HL-60 (cell line): ENCODE data around the gene DAPL1.

Experiments used
- DNase-seq, 2 experiments: peaks; one replicate each; pipeline ENCODE4 v3.0.0-alpha.2; 2010 to 2020; ENCODE audit warnings: low read depth in 1 of 2, low spot score in 1 of 2
- H3K27ac ChIP-seq: fragments of 250-450 bp; sonication (Bioruptor Pico); replicated peaks from 2 replicates; pipeline ENCODE4 v1.5.1; 2020; ENCODE audit warnings: mild to moderate bottlenecking, moderate library complexity
- H3K27me3 ChIP-seq: fragments of 250-450 bp; sonication (Bioruptor Pico); 2 replicates; pipeline ENCODE4 v1.5.1; 2021; ENCODE audit warnings: mild to moderate bottlenecking, moderate library complexity; ENCODE audit not compliant: insufficient read depth, poor library complexity, severe bottlenecking
- H3K4me3 ChIP-seq: replicated peaks from 2 replicates; pipeline ENCODE4 v1.5.1; 2011; ENCODE audit warnings: mild to moderate bottlenecking, control low read depth, low read length; ENCODE audit not compliant: insufficient read depth
- CTCF ChIP-seq: IDR thresholded peaks from one replicate; pipeline ENCODE4 v1.5.1; 2011; ENCODE audit warnings: low read length, control low read depth, inconsistent platforms; ENCODE audit not compliant: insufficient read depth
- GABPA ChIP-seq: IDR thresholded peaks from 2 replicates; pipeline ENCODE4 v1.6.1; 2012; ENCODE audit warnings: low read depth
- POLR2AphosphoS5 ChIP-seq: IDR thresholded peaks from 2 replicates; pipeline ENCODE4 v1.6.1; 2012; ENCODE audit warnings: low read depth
- REST ChIP-seq: IDR thresholded peaks from 2 replicates; pipeline ENCODE4 v1.6.1; 2012; ENCODE audit warnings: low read depth; ENCODE audit not compliant: insufficient replicate concordance
- SPI1 ChIP-seq: IDR thresholded peaks from 2 replicates; pipeline ENCODE4 v1.6.1; 2012; ENCODE audit warnings: low read depth, mild to moderate bottlenecking, borderline replicate concordance

The DAPL1 gene

GRCh38 chr2:158788951-158789350, 6.2 kb upstream of the DAPL1 start:
- H3K4me3 ChIP-seq, result no peak overlapping the region
- H3K27ac ChIP-seq, result no peak overlapping the region
- no peak for TF ChIP-seq POLR2AphosphoS5
- TF ChIP-seq SPI1, result no peak
- TF ChIP-seq CTCF, result no peak
- no peaks in the 10 kb centered on the region for H3K27me3 ChIP-seq
- no peak for DNase-seq

- no peak for TF ChIP-seq REST
- no peak for TF ChIP-seq GABPA
- TF ChIP-seq CTCF, result no peak
- no peak for TF ChIP-seq POLR2AphosphoS5
- TF ChIP-seq SPI1, result no peak
- no peak overlapping the region for H3K4me3 ChIP-seq
- no peak for DNase-seq
- no peak overlapping the region for H3K27ac ChIP-seq
- no peaks in the 10 kb centered on the region for H3K27me3 ChIP-seq
These were observed 1.5 kb downstream of the DAPL1 start for GRCh38 chr2:158796652-158797051.

GRCh38 chr2:158797963-158798700, 3.0 kb downstream of the DAPL1 start:
- no peak overlapping the region for H3K4me3 ChIP-seq
- no peak for TF ChIP-seq SPI1
- H3K27ac ChIP-seq, result no peak overlapping the region
- no peak for DNase-seq
- H3K27me3 ChIP-seq, result no peaks in the 10 kb centered on the region

- no peaks in the 10 kb centered on the region for H3K27me3 ChIP-seq
- no peak for TF ChIP-seq CTCF
- H3K27ac ChIP-seq, result no peak overlapping the region
- H3K4me3 ChIP-seq, result no peak overlapping the region
- no peak for DNase-seq
These were observed 4.1 kb downstream of the DAPL1 start for GRCh38 chr2:158799181-158799580.

GRCh38 chr2:158803506-158803905, 8.4 kb downstream of the DAPL1 start:
- H3K4me3 ChIP-seq, result no peak overlapping the region
- no peaks in the 10 kb centered on the region for H3K27me3 ChIP-seq
- no peak for DNase-seq
- H3K27ac ChIP-seq, result no peak overlapping the region
- TF ChIP-seq CTCF (no peak), POLR2AphosphoS5 (no peak), SPI1 (no peak), REST (no peak), GABPA (no peak)
